Progenitor cell of endocrine pancreas (in vitro differentiated cells): ENCODE measurements around the gene GNAT3. TPM values are rescaled to one million over a fixed set of nuclear protein-coding genes. Genes with fewer than 3 reads are reported as not detected.

ENCODE experiments used
- DNase-seq: peaks from one replicate; pipeline ENCODE4 v3.0.0; 2021; ENCODE audit warnings: low spot score; ENCODE audit not compliant: unreplicated experiment
- H3K27ac Mint-ChIP-seq: 2 replicates; pipeline ENCODE4 v1.8.0; 2021; ENCODE audit warnings: mild to moderate bottlenecking, moderate library complexity, mixed read lengths
- H3K27me3 Mint-ChIP-seq: 2 replicates; pipeline ENCODE4 v1.8.0; 2021; ENCODE audit warnings: mixed read lengths
- H3K36me3 Mint-ChIP-seq: 2 replicates; pipeline ENCODE4 v1.8.0; 2022; ENCODE audit warnings: mixed read lengths; ENCODE audit not compliant: insufficient read depth
- H3K4me1 Mint-ChIP-seq: 2 replicates; pipeline ENCODE4 v1.8.0; 2021; ENCODE audit warnings: low read depth, mixed read lengths
- H3K4me3 Mint-ChIP-seq: 2 replicates; pipeline ENCODE4 v1.8.0; 2021; ENCODE audit warnings: low read depth, mild to moderate bottlenecking, moderate library complexity, mixed read lengths
- H3K9me3 Mint-ChIP-seq: 2 replicates; pipeline ENCODE4 v1.8.0; 2021; ENCODE audit warnings: low read depth, mixed read lengths
- CTCF ChIP-seq: fragments of 200-600 bp; sonication (generic); IDR thresholded peaks from one replicate; pipeline ENCODE4 v1.5.0; 2021; ENCODE audit warnings: antibody characterized with exemption, mild to moderate bottlenecking; ENCODE audit not compliant: unreplicated experiment
- total RNA-seq: library from RNA; stranded (reverse); gene quantifications from 2 replicates; pipeline ENCODE4 v1.2.1, GENCODE V29; 2021

The GNAT3 gene
- total RNA-seq, 1 donor from 2014 or later, result not detected

DNA sequence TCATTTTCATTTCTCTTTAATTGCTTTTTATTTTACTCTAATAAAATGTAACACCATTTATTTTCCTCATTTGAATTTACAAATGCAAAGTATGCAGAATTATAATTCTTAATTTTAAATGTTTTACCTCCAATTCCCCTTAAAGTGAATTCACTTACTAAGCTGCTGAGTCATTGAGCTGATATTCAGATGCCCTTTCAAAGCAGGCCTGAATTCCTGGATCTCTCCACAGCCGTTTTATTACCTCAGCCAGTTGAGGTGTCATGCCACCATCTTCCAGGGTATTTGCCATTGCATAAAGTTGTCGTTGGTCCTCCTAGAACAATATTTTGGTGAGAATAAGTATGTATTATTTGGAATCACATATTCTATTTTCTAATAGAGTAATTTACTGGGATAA, 33.2 kb downstream of the GNAT3 start:
- no peak for TF ChIP-seq CTCF
- H3K4me1 Mint-ChIP-seq, result peaks cover 2% of the 10 kb centered on the region
- no peak overlapping the region for H3K4me3 Mint-ChIP-seq
- no peak for DNase-seq
- no peak overlapping the region for H3K27ac Mint-ChIP-seq
- H3K36me3 Mint-ChIP-seq, result no peaks in the 10 kb centered on the region
- no peaks in the 10 kb centered on the region for H3K27me3 Mint-ChIP-seq
- H3K9me3 Mint-ChIP-seq, result peaks cover 3% of the 10 kb centered on the region

GRCh38 chr7:80476035-80476434, 35.8 kb downstream of the GNAT3 start:
- no peak for TF ChIP-seq CTCF
- Mint-ChIP-seq H3K36me3 (no peaks in the 10 kb centered on the region), H3K27ac (no peak overlapping the region), H3K9me3 (peaks cover 3% of the 10 kb centered on the region), H3K4me1 (peaks cover 2% of the 10 kb centered on the region), H3K4me3 (no peak overlapping the region), H3K27me3 (no peaks in the 10 kb centered on the region)
- no peak for DNase-seq

- no peak overlapping the region for H3K4me3 Mint-ChIP-seq
- no peak overlapping the region for H3K27ac Mint-ChIP-seq
- peaks cover 2% of the 10 kb centered on the region for H3K4me1 Mint-ChIP-seq
- no peaks in the 10 kb centered on the region for H3K27me3 Mint-ChIP-seq
- no peaks in the 10 kb centered on the region for H3K36me3 Mint-ChIP-seq
- peaks cover 3% of the 10 kb centered on the region for H3K9me3 Mint-ChIP-seq
- no peak for TF ChIP-seq CTCF
- no peak for DNase-seq
Measured at GRCh38 chr7:80475383-80475782, 36.5 kb downstream of the GNAT3 start.

DNA sequence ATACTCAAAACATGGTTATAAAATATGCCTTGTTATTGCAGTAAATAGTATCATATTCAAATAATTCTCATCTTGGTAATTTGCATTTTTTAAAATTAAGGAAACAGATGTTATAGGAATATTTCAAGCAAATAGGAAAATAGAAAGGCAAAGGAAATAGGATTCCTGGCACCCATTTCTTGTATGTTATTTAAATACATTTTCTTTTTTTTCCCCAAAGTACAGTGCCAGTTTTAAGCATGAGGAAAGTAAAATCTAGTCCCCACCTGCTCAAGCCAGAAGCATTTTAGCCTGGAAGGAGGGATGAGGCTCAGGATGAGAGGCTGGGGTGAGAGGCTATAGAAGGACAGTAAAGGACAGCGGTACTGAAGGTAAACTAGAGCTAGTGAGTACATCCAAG, 38.1 kb downstream of the GNAT3 start:
- H3K27me3 Mint-ChIP-seq, result no peaks in the 10 kb centered on the region
- H3K9me3 Mint-ChIP-seq, result no peaks in the 10 kb centered on the region
- no peak for TF ChIP-seq CTCF
- H3K36me3 Mint-ChIP-seq, result no peaks in the 10 kb centered on the region
- H3K4me1 Mint-ChIP-seq, result peaks cover 2% of the 10 kb centered on the region
- no peak overlapping the region for H3K27ac Mint-ChIP-seq
- no peak overlapping the region for H3K4me3 Mint-ChIP-seq
- no peak for DNase-seq

DNA sequence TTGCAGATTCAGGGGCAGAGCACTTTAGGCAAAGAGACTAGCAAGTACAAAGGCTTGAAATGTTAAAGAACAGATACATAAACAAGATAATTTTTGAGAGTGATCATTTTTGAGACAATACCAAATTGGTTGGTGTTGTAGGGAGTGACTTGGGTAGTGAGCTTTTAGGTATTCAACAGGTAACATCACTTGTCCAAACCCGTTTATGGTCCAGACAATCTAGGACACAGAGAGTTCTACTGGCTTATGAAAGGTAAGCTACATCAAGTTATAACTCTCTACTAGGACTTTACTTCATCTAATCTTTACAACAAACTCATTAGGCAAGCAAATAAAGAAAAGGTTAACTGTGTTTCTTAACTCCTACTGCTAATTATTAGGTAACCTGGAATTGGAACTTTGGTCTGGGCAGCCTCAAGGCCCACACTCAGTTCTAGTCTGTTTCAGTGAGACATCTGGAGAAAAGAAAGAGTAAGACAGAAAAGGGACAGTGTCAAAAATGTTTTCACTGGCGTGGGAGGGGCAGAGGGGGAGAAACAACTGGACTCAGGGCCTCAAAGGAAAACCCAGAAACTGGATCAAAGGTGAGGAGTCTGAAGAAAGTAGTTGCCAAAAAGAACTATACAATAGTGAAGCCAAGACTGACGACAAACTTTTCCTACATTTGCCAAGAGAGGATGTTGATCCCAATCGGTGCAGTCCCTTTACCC, 39.2 kb downstream of the GNAT3 start:
- peaks cover 2% of the 10 kb centered on the region for H3K4me1 Mint-ChIP-seq
- no peak for DNase-seq
- no peak overlapping the region for H3K4me3 Mint-ChIP-seq
- H3K27me3 Mint-ChIP-seq, result no peaks in the 10 kb centered on the region
- no peak overlapping the region for H3K27ac Mint-ChIP-seq
- no peaks in the 10 kb centered on the region for H3K36me3 Mint-ChIP-seq
- no peaks in the 10 kb centered on the region for H3K9me3 Mint-ChIP-seq
- TF ChIP-seq CTCF, result no peak
